Measurements from ENCODE around the gene CDYL.

Gene CDYL

DNA sequence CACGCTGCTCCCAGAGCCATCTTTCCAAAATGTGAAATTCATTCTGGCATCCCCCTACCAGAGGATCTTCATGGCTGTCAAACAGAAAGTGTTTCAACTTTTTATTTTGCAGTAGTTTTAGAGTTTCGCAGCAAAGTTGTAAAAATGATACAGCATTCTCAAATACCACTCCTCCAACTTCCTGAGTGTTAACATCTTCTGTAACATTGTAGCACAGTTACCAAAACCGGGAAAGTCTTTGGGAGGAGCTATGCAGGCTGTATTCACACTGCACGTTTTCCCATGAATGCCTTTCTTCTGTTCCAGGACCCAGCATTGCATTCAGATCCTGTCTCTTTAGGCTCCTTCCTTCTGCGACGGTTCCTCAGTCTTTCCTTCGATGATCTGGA, 30.1 kb downstream of the CDYL start:
- Histone ChIP-seq H3K4me1 (ENCODE audit: low read length) (peaks cover 26% of the 10 kb centered on the region), H4K20me1 (ENCODE audit: insufficient read depth, low read length) (peaks cover 89% of the 10 kb centered on the region)

DNA sequence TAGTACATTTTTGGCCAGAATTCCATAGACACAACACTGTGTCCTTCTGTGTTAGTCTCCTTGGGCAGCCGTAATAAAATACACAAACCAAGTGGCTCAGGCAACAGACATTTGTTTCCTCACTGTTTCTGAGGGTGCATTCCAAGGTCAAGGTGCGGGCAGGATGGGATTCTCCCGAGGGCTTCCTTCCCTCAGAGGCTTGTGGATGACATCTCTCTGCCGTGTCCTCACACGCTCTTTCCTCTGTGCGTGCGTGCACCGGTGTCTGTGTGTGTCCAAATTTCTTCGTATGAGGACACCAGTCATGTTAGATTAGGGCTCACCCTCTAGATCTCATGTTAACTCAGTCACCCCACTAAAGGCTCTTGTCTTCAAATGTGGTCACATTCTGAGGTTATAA, 30.6 kb downstream of the CDYL start:
- H2AFZ ChIP-seq (ENCODE audit: low read depth, low read length), result no peak overlapping the region
- H3K36me3 ChIP-seq (replicated peaks; ENCODE audit: low read depth, low read length), result no peaks in the 10 kb centered on the region
- no peak overlapping the region for H3K4me3 ChIP-seq (ENCODE audit: low read length)
- H3K4me1 ChIP-seq (ENCODE audit: low read length), result peaks cover 21% of the 10 kb centered on the region
- no peaks in the 10 kb centered on the region for H3K9me3 ChIP-seq (ENCODE audit: insufficient read depth, low read length)
- peaks cover 92% of the 10 kb centered on the region for H3K79me2 ChIP-seq (ENCODE audit: low read length)
- H3K9ac ChIP-seq (ENCODE audit: low read length), result no peak overlapping the region
- H3K27me3 ChIP-seq (ENCODE audit: low read depth, low read length), result no peaks in the 10 kb centered on the region
- no peak overlapping the region for H3K27ac ChIP-seq (ENCODE audit: low read length)
- TF ChIP-seq CTCF (IDR thresholded peaks at IDR 0.05; ENCODE audit: low read depth, low read length) (no peak), EZH2phosphoT487 (IDR thresholded peaks at IDR 0.05; ENCODE audit: low read depth) (no peak)
- H3K4me2 ChIP-seq (ENCODE audit: low read length), result no peak overlapping the region
- H4K20me1 ChIP-seq (ENCODE audit: insufficient read depth, low read length), result peaks cover 89% of the 10 kb centered on the region

More for the DNA sequence above, 30.1 kb downstream of the CDYL start:
- no peak overlapping the region for H3K27ac ChIP-seq (ENCODE audit: low read length)
- no peak overlapping the region for H3K4me3 ChIP-seq (ENCODE audit: low read length)
- H2AFZ ChIP-seq (ENCODE audit: low read depth, low read length), result no peak overlapping the region
- H3K36me3 ChIP-seq (replicated peaks; ENCODE audit: low read depth, low read length), result no peaks in the 10 kb centered on the region
- H3K9ac ChIP-seq (ENCODE audit: low read length), result no peak overlapping the region
- H3K27me3 ChIP-seq (ENCODE audit: low read depth, low read length), result no peaks in the 10 kb centered on the region
- H3K79me2 ChIP-seq (ENCODE audit: low read length), result peaks cover 92% of the 10 kb centered on the region
- H3K4me2 ChIP-seq (ENCODE audit: low read length), result no peak overlapping the region
- H3K9me3 ChIP-seq (ENCODE audit: insufficient read depth, low read length), result no peaks in the 10 kb centered on the region
- no peak for TF ChIP-seq EZH2phosphoT487 (IDR thresholded peaks at IDR 0.05; ENCODE audit: low read depth)
- no peak for TF ChIP-seq CTCF (IDR thresholded peaks at IDR 0.05; ENCODE audit: low read depth, low read length)

DNA sequence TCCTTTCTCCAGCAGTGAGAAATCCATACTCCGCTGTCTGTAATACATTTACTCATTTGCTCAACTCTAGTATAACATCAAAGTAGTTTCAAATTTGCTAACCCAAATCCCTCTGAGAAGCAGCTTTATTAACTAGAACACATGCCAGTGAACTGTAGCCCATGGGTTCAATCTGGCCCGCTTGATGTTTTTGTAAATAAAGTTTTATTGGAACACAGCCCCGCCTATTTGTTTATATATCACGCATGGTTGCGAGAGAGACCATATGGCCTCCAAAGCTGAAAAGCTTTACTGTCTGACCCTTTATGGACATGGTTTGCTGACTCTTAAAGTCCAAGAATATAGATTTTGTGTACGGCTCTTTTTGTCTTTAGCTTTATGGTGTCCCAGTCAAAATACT, 32.2 kb downstream of the CDYL start:
- H3K27ac ChIP-seq (ENCODE audit: low read length), result no peak overlapping the region
- no peaks in the 10 kb centered on the region for H3K36me3 ChIP-seq (replicated peaks; ENCODE audit: low read depth, low read length)
- peaks cover 95% of the 10 kb centered on the region for H3K79me2 ChIP-seq (ENCODE audit: low read length)
- no peak overlapping the region for H3K4me3 ChIP-seq (ENCODE audit: low read length)
- TF ChIP-seq CTCF (IDR thresholded peaks at IDR 0.05; ENCODE audit: low read depth, low read length) (no peak), EZH2phosphoT487 (IDR thresholded peaks at IDR 0.05; ENCODE audit: low read depth) (no peak)
- H3K9ac ChIP-seq (ENCODE audit: low read length), result no peak overlapping the region
- no peak overlapping the region for H2AFZ ChIP-seq (ENCODE audit: low read depth, low read length)
- H3K4me1 ChIP-seq (ENCODE audit: low read length), result peaks cover 6% of the 10 kb centered on the region
- H3K9me3 ChIP-seq (ENCODE audit: insufficient read depth, low read length), result no peaks in the 10 kb centered on the region
- H3K27me3 ChIP-seq (ENCODE audit: low read depth, low read length), result no peaks in the 10 kb centered on the region
- no peak overlapping the region for H3K4me2 ChIP-seq (ENCODE audit: low read length)
- H4K20me1 ChIP-seq (ENCODE audit: insufficient read depth, low read length), result peaks cover 91% of the 10 kb centered on the region

DNA sequence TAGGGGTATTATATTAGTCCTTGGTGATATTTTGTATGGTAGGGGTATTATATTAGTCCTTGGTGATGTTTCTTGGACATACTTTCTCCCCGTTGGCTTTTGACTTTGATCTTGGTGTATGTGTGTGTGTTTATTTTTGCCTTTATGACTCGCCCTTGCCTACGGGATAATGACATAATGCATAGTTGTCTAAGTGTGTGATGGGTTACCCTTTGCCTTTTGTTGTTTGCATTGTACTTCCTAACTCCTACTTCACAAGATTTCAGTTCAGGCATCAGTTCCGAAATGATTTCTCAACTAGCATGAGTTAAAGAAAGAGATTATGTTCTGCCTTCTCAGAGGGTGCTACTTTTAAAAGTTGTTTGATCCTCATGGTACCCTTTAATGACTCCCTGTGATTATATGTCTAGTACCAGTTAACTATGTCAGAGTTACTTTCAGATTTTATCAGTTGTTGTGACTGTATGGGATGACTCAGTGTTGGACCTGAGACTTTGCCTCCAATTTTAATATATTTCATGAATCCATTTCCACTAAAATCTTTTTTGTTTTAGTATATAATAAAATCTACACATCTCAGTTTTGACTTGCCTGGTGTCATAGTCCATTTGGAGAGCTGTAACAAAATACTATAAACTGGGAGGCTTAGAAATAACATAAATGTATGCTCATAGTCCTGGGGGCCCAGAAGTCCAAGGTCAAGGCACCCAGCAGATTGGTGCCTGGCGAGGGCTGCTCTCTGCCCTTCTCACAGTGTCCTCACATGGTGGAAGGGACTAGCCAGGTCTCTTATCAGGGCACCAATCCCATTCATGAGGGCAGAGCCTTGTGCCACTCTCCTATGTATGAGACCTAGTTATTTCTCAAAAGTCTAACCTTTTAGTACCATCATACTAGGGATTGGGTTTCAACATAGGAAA, 34.1 kb downstream of the CDYL start:
- Histone ChIP-seq H4K20me1 (ENCODE audit: insufficient read depth, low read length) (peaks cover 91% of the 10 kb centered on the region), H3K36me3 (replicated peaks; ENCODE audit: low read depth, low read length) (no peaks in the 10 kb centered on the region), H3K27me3 (ENCODE audit: low read depth, low read length) (no peaks in the 10 kb centered on the region), H3K4me2 (ENCODE audit: low read length) (no peak overlapping the region), H3K9ac (ENCODE audit: low read length) (no peak overlapping the region), H3K79me2 (ENCODE audit: low read length) (peaks cover 95% of the 10 kb centered on the region), H3K4me1 (ENCODE audit: low read length) (peaks cover 13% of the 10 kb centered on the region), H3K27ac (ENCODE audit: low read length) (no peak overlapping the region), H2AFZ (ENCODE audit: low read depth, low read length) (no peak overlapping the region), H3K4me3 (ENCODE audit: low read length) (no peak overlapping the region), H3K9me3 (ENCODE audit: insufficient read depth, low read length) (no peaks in the 10 kb centered on the region)
- TF ChIP-seq CTCF (IDR thresholded peaks at IDR 0.05; ENCODE audit: low read depth, low read length) (no peak), EZH2phosphoT487 (IDR thresholded peaks at IDR 0.05; ENCODE audit: low read depth) (no peak)

Measured in OCI-LY3 (cell line).